HCT116 (cell line): ENCODE data around the gene SLF1.

Experiments
- EGR1 ChIP-seq: IDR thresholded peaks from 2 replicates; pipeline ENCODE4 v1.6.1; 2012; ENCODE audit warnings: low read depth
- EZH2 ChIP-seq: fragments of 200-600 bp; sonication (generic); IDR thresholded peaks from 2 replicates; pipeline ENCODE4 v1.6.1; 2017; ENCODE audit warnings: antibody characterized with exemption, mixed run types
- EZH2phosphoT487 ChIP-seq: fragments of 200-600 bp; IDR thresholded peaks from 2 replicates; pipeline ENCODE4 v1.6.1; 2018; ENCODE audit warnings: antibody characterized with exemption, borderline replicate concordance
- POLR2A ChIP-seq: IDR thresholded peaks from 2 replicates; pipeline ENCODE4 v1.7.0; 2011; ENCODE audit warnings: borderline replicate concordance; ENCODE audit not compliant: insufficient read depth, insufficient read length; ENCODE audit errors: extremely low read depth
- POLR2AphosphoS5 ChIP-seq: IDR thresholded peaks from 2 replicates; pipeline ENCODE4 v1.6.1; 2011; ENCODE audit warnings: mild to moderate bottlenecking, low read depth, low read length, moderate library complexity
- RAD21 ChIP-seq: IDR thresholded peaks from 2 replicates; pipeline ENCODE4 v1.6.1; 2012; ENCODE audit warnings: low read depth, mild to moderate bottlenecking
- REST ChIP-seq: IDR thresholded peaks from 2 replicates; pipeline ENCODE4 v1.6.1; 2012; ENCODE audit warnings: low read depth
- SRF ChIP-seq: IDR thresholded peaks from 2 replicates; pipeline ENCODE4 v1.6.1; 2012; ENCODE audit warnings: low read depth
- TCF7L2 ChIP-seq: IDR thresholded peaks from 2 replicates; pipeline ENCODE4 v1.7.0; 2011; ENCODE audit warnings: borderline replicate concordance, inconsistent platforms; ENCODE audit not compliant: insufficient read depth, insufficient read length; ENCODE audit errors: extremely low read depth
- YY1 ChIP-seq: IDR thresholded peaks from 2 replicates; pipeline ENCODE4 v1.6.1; 2011; ENCODE audit warnings: low read length, low read depth, moderate library complexity, mild to moderate bottlenecking; ENCODE audit not compliant: insufficient replicate concordance; ENCODE audit errors: extremely low read depth
- ZNF274 ChIP-seq: fragments of 200-500 bp; sonication (Bioruptor generic); IDR thresholded peaks from 2 replicates; pipeline ENCODE4 v1.6.1; 2014; ENCODE audit warnings: mild to moderate bottlenecking, low read depth, low read length, inconsistent platforms
- TF ChIP-seq, protein P1 (sequence below): IDR thresholded peaks from 2 replicates; pipeline ENCODE4 v1.6.1; 2012
- TF ChIP-seq, protein P2 (sequence below), 3 experiments: fragments of 200-600 bp in 1 of 3; sonication (generic) in 1 of 3; IDR thresholded peaks in 2 of 3; conservative IDR thresholded peaks in 1 of 3; 2 replicates each; pipeline ENCODE4 v1.5.1; 2012 to 2017; ENCODE audit warnings: low read depth in 2 of 3, low read length in 2 of 3, antibody characterized with exemption in 1 of 3, borderline replicate concordance in 1 of 3, control low read depth in 1 of 3, mild to moderate bottlenecking in 1 of 3, mixed read lengths in 1 of 3, mixed run types in 1 of 3, moderate library complexity in 1 of 3; ENCODE audit not compliant: insufficient read depth in 1 of 3

GRCh38 chr5:94715768-94716167 is 97.3 kb downstream of the SLF1 start:
- no peak for TF ChIP-seq POLR2AphosphoS5
- TF ChIP-seq, protein P1, sequence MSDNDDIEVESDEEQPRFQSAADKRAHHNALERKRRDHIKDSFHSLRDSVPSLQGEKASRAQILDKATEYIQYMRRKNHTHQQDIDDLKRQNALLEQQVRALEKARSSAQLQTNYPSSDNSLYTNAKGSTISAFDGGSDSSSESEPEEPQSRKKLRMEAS: no peak
- no peak for TF ChIP-seq POLR2A
- TF ChIP-seq ZNF274: no peak
- no peak for TF ChIP-seq RAD21
- no peak for TF ChIP-seq EZH2
- no peak for TF ChIP-seq SRF
- TF ChIP-seq TCF7L2: no peak
- TF ChIP-seq REST: no peak
- TF ChIP-seq EZH2phosphoT487: no peak
- TF ChIP-seq, protein P2, sequence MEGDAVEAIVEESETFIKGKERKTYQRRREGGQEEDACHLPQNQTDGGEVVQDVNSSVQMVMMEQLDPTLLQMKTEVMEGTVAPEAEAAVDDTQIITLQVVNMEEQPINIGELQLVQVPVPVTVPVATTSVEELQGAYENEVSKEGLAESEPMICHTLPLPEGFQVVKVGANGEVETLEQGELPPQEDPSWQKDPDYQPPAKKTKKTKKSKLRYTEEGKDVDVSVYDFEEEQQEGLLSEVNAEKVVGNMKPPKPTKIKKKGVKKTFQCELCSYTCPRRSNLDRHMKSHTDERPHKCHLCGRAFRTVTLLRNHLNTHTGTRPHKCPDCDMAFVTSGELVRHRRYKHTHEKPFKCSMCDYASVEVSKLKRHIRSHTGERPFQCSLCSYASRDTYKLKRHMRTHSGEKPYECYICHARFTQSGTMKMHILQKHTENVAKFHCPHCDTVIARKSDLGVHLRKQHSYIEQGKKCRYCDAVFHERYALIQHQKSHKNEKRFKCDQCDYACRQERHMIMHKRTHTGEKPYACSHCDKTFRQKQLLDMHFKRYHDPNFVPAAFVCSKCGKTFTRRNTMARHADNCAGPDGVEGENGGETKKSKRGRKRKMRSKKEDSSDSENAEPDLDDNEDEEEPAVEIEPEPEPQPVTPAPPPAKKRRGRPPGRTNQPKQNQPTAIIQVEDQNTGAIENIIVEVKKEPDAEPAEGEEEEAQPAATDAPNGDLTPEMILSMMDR (IDR thresholded peaks at IDR 0.05 in 2 of 3, conservative IDR thresholded peaks at IDR 0.05 in 1 of 3; ENCODE audit: borderline replicate concordance in 1 of 3, insufficient read depth in 1 of 3, low read depth in 2 of 3, low read length in 2 of 3): no peak
- no peak for TF ChIP-seq YY1
- TF ChIP-seq EGR1: no peak
